ENCODE measurements around the gene CNTNAP2. TPM values are rescaled to one million over a fixed set of nuclear protein-coding genes. Genes with fewer than 3 reads are reported as not detected.

CNTNAP2 gene
- total RNA-seq, 1 donor from 2014 or later, result 4.2 TPM

DNA sequence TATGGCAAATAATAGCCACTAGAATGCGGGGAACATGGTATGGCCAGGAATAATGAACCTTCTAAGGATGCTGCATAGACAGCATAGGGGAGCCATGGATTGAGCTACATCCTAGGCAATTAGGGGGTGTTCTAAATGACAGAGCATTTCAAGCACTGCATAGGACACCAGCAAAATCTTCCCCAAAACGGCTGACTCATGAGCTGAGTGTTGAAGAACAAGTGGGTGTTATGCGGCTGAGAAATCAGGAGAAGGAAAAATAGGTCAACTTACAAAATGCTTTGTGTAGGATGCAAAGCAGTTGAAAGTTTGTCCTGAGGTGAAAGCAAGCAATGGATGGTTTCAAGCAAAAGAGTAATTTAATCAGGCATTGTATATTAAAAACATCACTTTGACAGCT lies 1450.4 kb downstream of the CNTNAP2 start:
- TF ChIP-seq, protein P1, sequence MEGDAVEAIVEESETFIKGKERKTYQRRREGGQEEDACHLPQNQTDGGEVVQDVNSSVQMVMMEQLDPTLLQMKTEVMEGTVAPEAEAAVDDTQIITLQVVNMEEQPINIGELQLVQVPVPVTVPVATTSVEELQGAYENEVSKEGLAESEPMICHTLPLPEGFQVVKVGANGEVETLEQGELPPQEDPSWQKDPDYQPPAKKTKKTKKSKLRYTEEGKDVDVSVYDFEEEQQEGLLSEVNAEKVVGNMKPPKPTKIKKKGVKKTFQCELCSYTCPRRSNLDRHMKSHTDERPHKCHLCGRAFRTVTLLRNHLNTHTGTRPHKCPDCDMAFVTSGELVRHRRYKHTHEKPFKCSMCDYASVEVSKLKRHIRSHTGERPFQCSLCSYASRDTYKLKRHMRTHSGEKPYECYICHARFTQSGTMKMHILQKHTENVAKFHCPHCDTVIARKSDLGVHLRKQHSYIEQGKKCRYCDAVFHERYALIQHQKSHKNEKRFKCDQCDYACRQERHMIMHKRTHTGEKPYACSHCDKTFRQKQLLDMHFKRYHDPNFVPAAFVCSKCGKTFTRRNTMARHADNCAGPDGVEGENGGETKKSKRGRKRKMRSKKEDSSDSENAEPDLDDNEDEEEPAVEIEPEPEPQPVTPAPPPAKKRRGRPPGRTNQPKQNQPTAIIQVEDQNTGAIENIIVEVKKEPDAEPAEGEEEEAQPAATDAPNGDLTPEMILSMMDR (IDR thresholded peaks at IDR 0.05; ENCODE audit: unreplicated experiment), result no peak
- no peak for DNase-seq (ENCODE audit: low spot score in 2 of 2, unreplicated experiment in 2 of 2)
- peaks cover 1% of the 10 kb centered on the region for H3K27me3 Mint-ChIP-seq (ENCODE audit: low read depth)
- no peak overlapping the region for H3K27ac Mint-ChIP-seq
- no peaks in the 10 kb centered on the region for H3K4me1 Mint-ChIP-seq
- H3K4me3 Mint-ChIP-seq, result no peak overlapping the region
- H3K9me3 Mint-ChIP-seq, result no peaks in the 10 kb centered on the region
- H3K36me3 Mint-ChIP-seq, result no peaks in the 10 kb centered on the region

DNA sequence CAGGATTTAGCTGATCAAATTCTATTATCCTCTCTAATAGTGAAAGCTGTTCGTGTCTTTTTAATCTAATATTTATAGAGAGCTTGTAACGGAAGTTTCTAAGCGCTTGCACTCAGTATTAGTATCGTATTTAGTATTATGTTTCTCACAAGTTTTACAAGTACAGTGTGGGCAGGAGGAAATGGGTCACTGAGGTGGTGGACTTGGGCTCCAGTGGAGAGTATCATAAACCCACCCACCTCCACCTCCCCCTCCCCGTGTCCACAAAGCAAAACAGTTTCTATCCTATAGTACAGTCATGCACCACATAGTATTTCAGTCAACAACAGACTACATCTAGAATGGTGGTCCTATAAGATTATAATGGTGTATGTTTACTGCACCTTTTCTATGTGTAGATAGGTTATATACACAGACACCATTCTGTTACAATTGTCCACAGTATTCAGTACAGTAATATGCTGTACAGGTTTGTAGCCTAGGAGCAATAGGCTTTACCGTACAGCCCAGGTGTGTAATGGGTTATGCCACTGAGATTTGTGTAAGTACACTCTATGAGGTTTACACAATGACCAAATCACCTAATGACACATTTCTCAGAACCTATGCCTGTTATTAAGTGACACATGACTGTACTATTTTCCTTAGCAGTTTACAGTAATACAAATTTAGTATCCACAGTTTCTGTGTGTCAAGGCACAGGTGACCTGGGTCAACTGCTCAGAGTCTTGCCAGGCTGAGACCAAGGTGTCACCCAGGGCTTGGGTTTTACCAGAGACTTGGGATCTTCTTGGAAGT lies 1452.7 kb downstream of the CNTNAP2 start:
- Mint-ChIP-seq H3K27me3 (ENCODE audit: low read depth) (peaks cover 1% of the 10 kb centered on the region), H3K9me3 (no peaks in the 10 kb centered on the region), H3K4me1 (no peaks in the 10 kb centered on the region), H3K27ac (no peak overlapping the region), H3K36me3 (no peaks in the 10 kb centered on the region), H3K4me3 (no peak overlapping the region)
- DNase-seq (ENCODE audit: low spot score in 2 of 2, unreplicated experiment in 2 of 2), result no peak
- TF ChIP-seq, protein P1 (IDR thresholded peaks at IDR 0.05; ENCODE audit: unreplicated experiment), result no peak

DNA sequence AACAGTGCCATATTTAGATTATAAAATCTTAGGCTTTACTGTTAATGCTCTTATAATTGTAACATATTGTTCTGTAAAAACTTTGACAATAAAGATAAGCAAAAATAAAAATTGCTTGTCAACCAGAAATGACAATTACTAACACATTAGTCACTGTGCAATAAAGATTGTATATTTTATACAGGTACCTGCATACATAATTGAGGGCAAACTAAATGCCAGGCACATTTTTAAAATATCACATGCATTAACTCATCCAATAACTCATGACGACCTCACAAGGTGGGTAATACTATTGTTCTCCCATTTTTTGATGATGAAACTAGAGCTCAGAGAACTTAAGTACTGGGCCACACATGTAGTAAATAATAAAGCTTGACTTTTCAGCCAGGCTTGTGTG lies 1453.8 kb downstream of the CNTNAP2 start:
- H3K27ac Mint-ChIP-seq, result no peak overlapping the region
- no peak overlapping the region for H3K4me3 Mint-ChIP-seq
- TF ChIP-seq, protein P1 (IDR thresholded peaks at IDR 0.05; ENCODE audit: unreplicated experiment), result no peak
- no peak for DNase-seq (ENCODE audit: low spot score in 2 of 2, unreplicated experiment in 2 of 2)
- H3K36me3 Mint-ChIP-seq, result no peaks in the 10 kb centered on the region
- no peaks in the 10 kb centered on the region for H3K4me1 Mint-ChIP-seq
- peaks cover 1% of the 10 kb centered on the region for H3K27me3 Mint-ChIP-seq (ENCODE audit: low read depth)
- no peaks in the 10 kb centered on the region for H3K9me3 Mint-ChIP-seq

DNA sequence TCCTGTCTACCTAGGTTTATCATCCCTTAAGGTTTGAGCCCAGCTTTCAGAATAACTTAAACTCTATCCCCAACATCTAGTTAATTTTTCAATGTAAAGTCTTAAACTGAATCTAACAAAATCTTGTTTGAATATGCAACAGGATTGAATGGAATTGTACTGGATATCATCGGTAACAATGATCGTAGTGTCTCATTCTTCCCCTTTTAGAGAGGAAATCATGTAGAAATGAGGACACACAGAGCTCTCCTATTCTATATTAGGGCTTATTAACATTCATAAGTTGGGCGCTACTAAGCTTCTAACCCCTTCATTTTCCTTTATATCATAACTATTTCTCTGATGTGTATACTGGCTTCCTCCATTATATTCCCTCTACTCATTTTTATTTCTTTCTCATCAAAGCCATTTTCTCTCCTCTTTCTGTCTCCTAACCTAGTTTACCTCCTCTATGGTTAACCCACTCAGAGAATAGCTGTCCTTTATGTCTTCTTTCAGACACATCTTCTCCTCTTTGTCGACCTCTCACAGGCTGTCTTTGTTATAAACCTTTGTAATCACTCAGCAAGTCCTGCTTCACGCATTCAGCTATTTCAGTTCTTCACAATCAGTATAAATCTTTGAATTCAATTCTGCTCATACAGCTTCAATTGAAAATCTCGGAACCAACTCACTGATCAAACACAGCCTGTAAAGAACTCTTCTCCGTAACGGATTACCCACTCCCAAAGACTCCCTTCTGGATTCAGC lies 1455.0 kb downstream of the CNTNAP2 start:
- no peaks in the 10 kb centered on the region for H3K4me1 Mint-ChIP-seq
- no peak overlapping the region for H3K27ac Mint-ChIP-seq
- H3K4me3 Mint-ChIP-seq, result no peak overlapping the region
- no peaks in the 10 kb centered on the region for H3K9me3 Mint-ChIP-seq
- no peak for DNase-seq (ENCODE audit: low spot score in 2 of 2, unreplicated experiment in 2 of 2)
- H3K27me3 Mint-ChIP-seq (ENCODE audit: low read depth), result peaks cover 1% of the 10 kb centered on the region
- TF ChIP-seq, protein P1 (IDR thresholded peaks at IDR 0.05; ENCODE audit: unreplicated experiment), result no peak
- no peaks in the 10 kb centered on the region for H3K36me3 Mint-ChIP-seq

DNA sequence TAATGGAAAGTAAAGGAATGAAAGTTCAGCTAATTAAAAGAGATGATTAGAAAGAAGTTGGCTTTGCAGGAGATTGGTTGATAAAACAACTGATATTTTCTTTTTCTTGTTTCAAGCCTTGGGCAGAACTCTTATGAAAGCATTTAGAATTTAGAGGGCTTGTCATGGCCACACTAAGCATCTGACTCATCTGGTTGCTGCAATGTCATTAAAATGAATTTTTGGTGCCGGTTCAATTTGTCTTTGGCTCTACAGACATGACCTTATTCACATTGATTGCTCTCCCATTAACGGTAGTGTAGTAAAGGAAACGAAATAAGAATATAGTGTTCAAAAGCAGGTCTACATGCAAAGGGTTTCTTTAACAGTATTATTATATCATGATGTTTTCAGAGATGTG lies 1461.6 kb downstream of the CNTNAP2 start:
- Mint-ChIP-seq H3K27ac (no peak overlapping the region), H3K36me3 (no peaks in the 10 kb centered on the region), H3K4me3 (no peak overlapping the region), H3K27me3 (ENCODE audit: low read depth) (no peaks in the 10 kb centered on the region), H3K9me3 (no peaks in the 10 kb centered on the region), H3K4me1 (no peaks in the 10 kb centered on the region)
- TF ChIP-seq, protein P1 (IDR thresholded peaks at IDR 0.05; ENCODE audit: unreplicated experiment), result no peak
- no peak for DNase-seq (ENCODE audit: low spot score in 2 of 2, unreplicated experiment in 2 of 2)
